Measurements from ENCODE around the gene RXRA.

- TF ChIP-seq CTCF (IDR thresholded peaks at IDR 0.05) (no peak), POLR2AphosphoS5 (IDR thresholded peaks at IDR 0.05; ENCODE audit: insufficient read depth in 1 of 2, low read depth in 1 of 2) (no peak), POLR2A (IDR thresholded peaks at IDR 0.05) (no peak)
These were observed 63.4 kb downstream of the RXRA start for GRCh38 chr9:134389642-134390041.

All from vagina (tissue), 2 donors.